ENCODE data around the gene PDLIM7. TPM values are rescaled to one million over a fixed set of nuclear protein-coding genes. Genes with fewer than 3 reads are reported as not detected.

Gene PDLIM7
- total and polyA plus RNA-seq, 2 donors (not counting 3 experiments of a cell fraction or from before 2014, with no cell fraction given), result 314 to 318 TPM

DNA sequence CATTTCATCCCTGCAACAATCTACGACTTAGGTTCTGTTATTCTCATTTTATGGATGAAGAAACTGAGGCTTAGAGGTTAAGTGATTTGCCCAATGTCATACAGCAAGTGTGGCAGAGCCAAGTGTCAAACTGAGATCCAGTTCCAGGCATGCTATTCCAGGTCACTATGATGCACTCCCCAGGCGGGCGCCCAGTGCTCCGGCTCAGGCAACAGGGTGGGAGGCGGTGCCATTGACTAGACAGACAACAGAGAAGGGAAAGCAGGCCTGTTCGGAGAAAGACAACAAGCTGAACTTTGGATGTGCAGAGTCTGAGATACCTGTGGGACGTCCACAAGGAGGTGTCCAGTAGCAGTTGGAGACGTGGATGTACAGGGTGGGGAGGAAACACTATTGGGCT is 30.2 kb upstream of the PDLIM7 start:
- Histone ChIP-seq H3K36me3 (ENCODE audit: control insufficient read depth in 2 of 2, extremely low read depth in 1 of 2, insufficient read depth in 2 of 2, low read length in 2 of 2) (peaks cover 15 to 71% of the 10 kb centered on the region in 2 experiments), H2AFZ (ENCODE audit: low read depth, low read length) (no peak overlapping the region), H3K4me1 (ENCODE audit: control insufficient read depth, extremely low read depth, insufficient read depth, low read length) (no peaks in the 10 kb centered on the region), H3K9me1 (replicated peaks; ENCODE audit: control insufficient read depth, extremely low read depth, insufficient read depth, low read length) (no peaks in the 10 kb centered on the region), H3K79me2 (ENCODE audit: control insufficient read depth, insufficient read depth, low read length) (no peaks in the 10 kb centered on the region), H3K9ac (replicated peaks; ENCODE audit: extremely low read depth, insufficient read depth, low read length) (no peak overlapping the region), H3K4me2 (ENCODE audit: insufficient read depth, low read length) (no peak overlapping the region), H3K27ac (ENCODE audit: insufficient read depth, low read depth, low read length) (no peak overlapping the region), H4K20me1 (replicated peaks; ENCODE audit: control insufficient read depth, extremely low read depth, insufficient read depth, low read length) (no peaks in the 10 kb centered on the region), H3K4me3 (replicated peaks in 1 of 3; ENCODE audit: insufficient read depth in 1 of 3, low read depth in 1 of 3, low read length in 3 of 3) (no peak overlapping the region), H3K9me3 (replicated peaks; ENCODE audit: control insufficient read depth, insufficient read depth, low read length) (no peaks in the 10 kb centered on the region), H3K27me3 (ENCODE audit: control insufficient read depth in 2 of 2, insufficient read depth in 2 of 2, low read length in 2 of 2) (no peaks in the 10 kb centered on the region)
- ChIA-PET CTCF (no interaction called here), POLR2A (no interaction called here)
- DNase-seq (ENCODE audit: low read depth, low spot score), result no peak
- no peak for FAIRE-seq
- BruUV-seq (replicated peaks), result no TSS peak
- dilution Hi-C loops (cut with MboI; ENCODE audit: extremely low pct_ligation_motif_present, low sequenced_read_pairs), result no loop called here
- TF ChIP-seq EZH2 (IDR thresholded peaks at IDR 0.05; ENCODE audit: borderline replicate concordance, low read depth, low read length, severe bottlenecking) (no peak), POLR2A (IDR thresholded peaks at IDR 0.05; ENCODE audit: low read depth, low read length) (no peak), POLR2AphosphoS5 (IDR thresholded peaks at IDR 0.05; ENCODE audit: insufficient read depth, low read depth, low read length) (no peak), MAX (IDR thresholded peaks at IDR 0.05; ENCODE audit: insufficient read depth, insufficient read length) (no peak), JUN (IDR thresholded peaks at IDR 0.05; ENCODE audit: borderline replicate concordance, insufficient read depth, insufficient read length, low read depth) (no peak), GATA2 (IDR thresholded peaks at IDR 0.05; ENCODE audit: insufficient read depth, insufficient read length, low read depth, low read length) (no peak), MYC (IDR thresholded peaks at IDR 0.05; ENCODE audit: low read depth, low read length) (no peak), FOS (IDR thresholded peaks at IDR 0.05; ENCODE audit: borderline replicate concordance, insufficient read depth, low read length) (no peak)
- TF ChIP-seq, protein P1, sequence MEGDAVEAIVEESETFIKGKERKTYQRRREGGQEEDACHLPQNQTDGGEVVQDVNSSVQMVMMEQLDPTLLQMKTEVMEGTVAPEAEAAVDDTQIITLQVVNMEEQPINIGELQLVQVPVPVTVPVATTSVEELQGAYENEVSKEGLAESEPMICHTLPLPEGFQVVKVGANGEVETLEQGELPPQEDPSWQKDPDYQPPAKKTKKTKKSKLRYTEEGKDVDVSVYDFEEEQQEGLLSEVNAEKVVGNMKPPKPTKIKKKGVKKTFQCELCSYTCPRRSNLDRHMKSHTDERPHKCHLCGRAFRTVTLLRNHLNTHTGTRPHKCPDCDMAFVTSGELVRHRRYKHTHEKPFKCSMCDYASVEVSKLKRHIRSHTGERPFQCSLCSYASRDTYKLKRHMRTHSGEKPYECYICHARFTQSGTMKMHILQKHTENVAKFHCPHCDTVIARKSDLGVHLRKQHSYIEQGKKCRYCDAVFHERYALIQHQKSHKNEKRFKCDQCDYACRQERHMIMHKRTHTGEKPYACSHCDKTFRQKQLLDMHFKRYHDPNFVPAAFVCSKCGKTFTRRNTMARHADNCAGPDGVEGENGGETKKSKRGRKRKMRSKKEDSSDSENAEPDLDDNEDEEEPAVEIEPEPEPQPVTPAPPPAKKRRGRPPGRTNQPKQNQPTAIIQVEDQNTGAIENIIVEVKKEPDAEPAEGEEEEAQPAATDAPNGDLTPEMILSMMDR (IDR thresholded peaks at IDR 0.05; ENCODE audit: extremely low read depth in 1 of 2, insufficient read depth in 1 of 2, low read depth in 1 of 2, low read length in 2 of 2), result no peak
- intact Hi-C loops (cut with micrococcal nuclease), result no loop called here
